ENCODE results near the gene ANTXR2. TPM values are rescaled to one million over a fixed set of nuclear protein-coding genes. Genes with fewer than 3 reads are reported as not detected.

The ANTXR2 gene
- total RNA-seq, 1 donor from 2014 or later = 64.6 TPM

DNA sequence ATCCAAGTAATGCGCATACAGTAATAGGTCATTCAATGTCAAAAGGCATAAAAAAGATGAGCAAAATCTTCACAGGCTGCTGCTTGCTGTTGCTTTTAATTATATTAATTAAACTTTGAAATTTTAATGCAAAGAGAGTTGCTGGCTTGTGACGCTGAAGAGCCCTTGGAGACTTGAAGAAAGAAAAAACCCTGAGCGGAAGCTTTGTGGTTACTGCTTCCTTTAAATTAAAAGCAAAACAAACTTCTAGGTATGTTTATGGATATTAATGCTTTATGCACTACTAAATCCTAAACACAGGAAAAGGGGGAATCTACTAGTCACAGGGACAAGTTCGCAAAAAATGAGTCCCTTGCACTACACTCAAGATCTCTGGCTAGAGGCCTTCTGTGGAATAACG is 166.7 kb downstream of the ANTXR2 start:
- TF ChIP-seq POLR2A (IDR thresholded peaks at IDR 0.05) = no peak
- no peak for TF ChIP-seq POLR2AphosphoS5 (IDR thresholded peaks at IDR 0.05; ENCODE audit: insufficient read depth in 1 of 2, low read depth in 1 of 2)
- TF ChIP-seq, protein P1, sequence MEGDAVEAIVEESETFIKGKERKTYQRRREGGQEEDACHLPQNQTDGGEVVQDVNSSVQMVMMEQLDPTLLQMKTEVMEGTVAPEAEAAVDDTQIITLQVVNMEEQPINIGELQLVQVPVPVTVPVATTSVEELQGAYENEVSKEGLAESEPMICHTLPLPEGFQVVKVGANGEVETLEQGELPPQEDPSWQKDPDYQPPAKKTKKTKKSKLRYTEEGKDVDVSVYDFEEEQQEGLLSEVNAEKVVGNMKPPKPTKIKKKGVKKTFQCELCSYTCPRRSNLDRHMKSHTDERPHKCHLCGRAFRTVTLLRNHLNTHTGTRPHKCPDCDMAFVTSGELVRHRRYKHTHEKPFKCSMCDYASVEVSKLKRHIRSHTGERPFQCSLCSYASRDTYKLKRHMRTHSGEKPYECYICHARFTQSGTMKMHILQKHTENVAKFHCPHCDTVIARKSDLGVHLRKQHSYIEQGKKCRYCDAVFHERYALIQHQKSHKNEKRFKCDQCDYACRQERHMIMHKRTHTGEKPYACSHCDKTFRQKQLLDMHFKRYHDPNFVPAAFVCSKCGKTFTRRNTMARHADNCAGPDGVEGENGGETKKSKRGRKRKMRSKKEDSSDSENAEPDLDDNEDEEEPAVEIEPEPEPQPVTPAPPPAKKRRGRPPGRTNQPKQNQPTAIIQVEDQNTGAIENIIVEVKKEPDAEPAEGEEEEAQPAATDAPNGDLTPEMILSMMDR (IDR thresholded peaks at IDR 0.05) = no peak
- intact Hi-C loops (cut with DNase I) = no loop called here
- peaks cover 0 to 22% of the 10 kb centered on the region in 2 donors for H3K36me3 ChIP-seq

DNA sequence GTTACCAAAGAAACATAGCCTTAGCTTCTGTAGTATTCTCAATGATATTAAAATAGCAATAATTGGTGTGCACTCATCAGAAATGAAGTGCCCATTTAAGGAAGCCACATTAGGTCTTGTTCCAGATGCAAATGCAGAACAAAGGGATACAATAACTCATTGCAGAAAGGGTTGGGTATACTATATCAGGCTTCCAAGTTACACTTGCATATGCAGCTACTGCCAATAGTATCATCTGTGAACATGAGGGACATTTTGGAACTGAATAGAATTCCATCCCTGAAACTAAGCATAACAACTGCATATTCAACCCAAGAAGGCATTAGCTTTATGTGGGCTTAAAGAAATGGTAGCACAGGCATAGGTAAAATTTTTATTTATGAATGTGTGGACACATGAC is 167.8 kb downstream of the ANTXR2 start:
- Histone ChIP-seq H3K27ac (no peak overlapping the region), H3K4me1 (no peaks in the 10 kb centered on the region), H3K27me3 (no peaks in the 10 kb centered on the region), H3K36me3 (peaks cover 0 to 22% of the 10 kb centered on the region in 2 donors), H3K9me3 (no peaks in the 10 kb centered on the region), H3K4me3 (no peak overlapping the region)
- no peak for DNase-seq (ENCODE audit: extremely low spot score in 2 of 2)
- intact Hi-C loops (cut with DNase I) = no loop called here
- TF ChIP-seq, protein P1 (IDR thresholded peaks at IDR 0.05) = no peak
- TF ChIP-seq POLR2A (IDR thresholded peaks at IDR 0.05) = no peak
- no peak for TF ChIP-seq POLR2AphosphoS5 (IDR thresholded peaks at IDR 0.05; ENCODE audit: insufficient read depth in 1 of 2, low read depth in 1 of 2)

More for the DNA sequence above, 166.7 kb downstream of the ANTXR2 start:
- H3K27me3 ChIP-seq = no peaks in the 10 kb centered on the region
- H3K4me1 ChIP-seq = no peaks in the 10 kb centered on the region
- no peak for DNase-seq (ENCODE audit: extremely low spot score in 2 of 2)
- H3K9me3 ChIP-seq = no peaks in the 10 kb centered on the region
- no peak overlapping the region for H3K4me3 ChIP-seq
- H3K27ac ChIP-seq = no peak overlapping the region

GRCh38 chr4:79904331-79904730 is 168.7 kb downstream of the ANTXR2 start:
- intact Hi-C loops (cut with DNase I) = no loop called here
- Histone ChIP-seq H3K36me3 (peaks cover 0 to 22% of the 10 kb centered on the region in 2 donors), H3K27me3 (no peaks in the 10 kb centered on the region), H3K9me3 (no peaks in the 10 kb centered on the region), H3K4me3 (no peak overlapping the region), H3K4me1 (no peaks in the 10 kb centered on the region), H3K27ac (no peak overlapping the region)
- no peak for DNase-seq (ENCODE audit: extremely low spot score in 2 of 2)
- TF ChIP-seq POLR2A (IDR thresholded peaks at IDR 0.05) = no peak
- no peak for TF ChIP-seq POLR2AphosphoS5 (IDR thresholded peaks at IDR 0.05; ENCODE audit: insufficient read depth in 1 of 2, low read depth in 1 of 2)
- TF ChIP-seq, protein P1 (IDR thresholded peaks at IDR 0.05) = no peak

DNA sequence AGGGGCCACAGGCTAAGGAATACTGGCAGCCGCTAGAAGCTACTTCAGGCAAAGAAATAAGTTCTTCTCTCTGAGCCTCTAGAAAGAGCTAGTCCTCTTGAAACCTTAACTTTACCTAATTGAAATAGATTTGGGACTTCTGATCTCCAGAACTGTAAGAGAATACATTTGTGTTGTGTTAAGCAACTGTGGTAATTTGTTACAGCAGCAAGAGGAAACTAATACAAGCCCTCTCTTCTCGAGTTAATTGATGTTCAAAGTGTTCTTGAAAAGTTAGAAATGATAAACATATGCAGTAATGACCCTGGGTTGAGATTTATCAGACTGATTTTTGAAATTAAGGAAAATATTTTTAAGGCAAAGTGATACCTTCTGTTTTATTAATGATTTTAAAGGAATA is 172.8 kb downstream of the ANTXR2 start:
- Histone ChIP-seq H3K9me3 (no peaks in the 10 kb centered on the region), H3K4me3 (no peak overlapping the region), H3K27ac (no peak overlapping the region), H3K4me1 (peaks cover 5% of the 10 kb centered on the region), H3K36me3 (peaks cover 0 to under 1% of the 10 kb centered on the region in 2 donors), H3K27me3 (no peaks in the 10 kb centered on the region)
- TF ChIP-seq POLR2AphosphoS5 (IDR thresholded peaks at IDR 0.05; ENCODE audit: insufficient read depth in 1 of 2, low read depth in 1 of 2) = no peak
- no peak for TF ChIP-seq POLR2A (IDR thresholded peaks at IDR 0.05)
- intact Hi-C loops (cut with DNase I) = no loop called here
- no peak for DNase-seq (ENCODE audit: extremely low spot score in 2 of 2)

GRCh38 chr4:79899481-79899880 is 173.5 kb downstream of the ANTXR2 start:
- TF ChIP-seq, protein P1 (IDR thresholded peaks at IDR 0.05) = no peak
- no peak for TF ChIP-seq POLR2AphosphoS5 (IDR thresholded peaks at IDR 0.05; ENCODE audit: insufficient read depth in 1 of 2, low read depth in 1 of 2)
- TF ChIP-seq POLR2A (IDR thresholded peaks at IDR 0.05) = no peak
- Histone ChIP-seq H3K27ac (no peak overlapping the region), H3K36me3 (no peaks in the 10 kb centered on the region), H3K4me1 (peaks cover 5% of the 10 kb centered on the region), H3K4me3 (no peak overlapping the region), H3K9me3 (no peaks in the 10 kb centered on the region), H3K27me3 (no peaks in the 10 kb centered on the region)
- DNase-seq (ENCODE audit: extremely low spot score in 2 of 2) = no peak
- intact Hi-C loops (cut with DNase I) = no loop called here

All from vagina (tissue), 2 donors.